Stimulated activated CD4-positive, alpha-beta T cell treated with anti-CD3 and anti-CD28 coated beads, Interleukin-4, amount 100 ng/mL, for 24 hours (primary cell): ENCODE measurements around the gene TNRC6C.
"Not testable (repeated sequence)": the region's sequence is repeated elsewhere in the genome, so short reads cannot be mapped to it uniquely, and the experiment has no call there.

Experiments used
- DNase-seq: peaks from one replicate; pipeline ENCODE4 v3.0.0-alpha.2; 2020

Gene TNRC6C

DNA sequence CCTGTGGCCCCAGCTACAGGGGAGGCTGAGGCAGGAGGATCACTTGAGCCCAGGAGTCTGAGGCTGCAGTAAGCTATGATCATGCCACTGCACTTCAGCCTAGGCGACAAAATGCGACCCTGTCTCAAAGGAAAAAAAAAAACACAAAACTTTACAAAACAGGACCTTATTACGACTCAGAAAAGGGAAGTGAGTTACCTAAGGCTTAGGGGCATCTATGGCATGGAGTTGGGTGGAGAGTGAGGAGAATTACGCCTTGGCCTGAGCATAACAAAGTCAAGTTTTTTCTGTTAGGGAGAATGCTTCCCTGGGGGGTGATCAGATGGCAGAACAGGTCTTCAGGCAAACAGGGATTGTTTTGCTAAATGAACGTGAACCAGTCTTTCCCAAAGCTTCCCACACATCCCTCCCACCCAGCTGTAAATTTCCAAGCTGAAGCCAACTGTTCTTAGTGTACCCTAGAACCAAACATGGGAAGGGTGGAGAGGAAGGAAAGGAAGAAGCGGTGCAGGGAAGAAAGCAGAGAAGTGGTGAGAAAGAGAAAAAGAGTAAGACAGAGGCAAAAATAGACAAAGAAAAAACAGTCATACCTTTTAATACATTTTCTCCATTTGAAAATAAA, 24.6 kb upstream of the TNRC6C start:
- DNase-seq = no peak

- DNase-seq = no peak
These were observed 23.4 kb upstream of the TNRC6C start for GRCh38 chr17:77935121-77935571.

- not testable (repeated sequence) for DNase-seq
These were observed 22.8 kb upstream of the TNRC6C start for GRCh38 chr17:77935744-77936143.

DNA sequence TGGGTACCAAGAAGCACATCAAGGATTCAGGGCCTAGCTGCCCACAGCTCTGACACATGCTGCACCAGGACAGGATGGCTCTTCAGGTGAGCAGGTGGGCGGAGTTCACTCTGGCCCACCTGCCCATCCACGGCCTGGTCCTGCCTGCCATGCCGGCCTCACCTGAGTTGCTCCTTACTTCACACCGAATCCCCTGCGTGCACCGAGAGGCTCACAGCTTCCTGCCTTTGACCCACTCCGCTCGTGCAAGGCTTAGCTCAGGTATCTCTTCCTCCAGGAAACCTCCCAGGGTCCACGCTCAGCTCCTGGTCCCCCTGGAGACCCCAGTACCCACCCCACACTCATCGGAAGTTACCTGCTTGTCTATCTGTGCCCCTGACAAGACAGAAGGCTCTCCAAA, 21.6 kb upstream of the TNRC6C start:
- DNase-seq = no peak

- DNase-seq = no peak
These were observed 17.5 kb upstream of the TNRC6C start for GRCh38 chr17:77941004-77941403.

- no peak for DNase-seq
These were observed 16.2 kb upstream of the TNRC6C start for GRCh38 chr17:77942112-77942988.

DNA sequence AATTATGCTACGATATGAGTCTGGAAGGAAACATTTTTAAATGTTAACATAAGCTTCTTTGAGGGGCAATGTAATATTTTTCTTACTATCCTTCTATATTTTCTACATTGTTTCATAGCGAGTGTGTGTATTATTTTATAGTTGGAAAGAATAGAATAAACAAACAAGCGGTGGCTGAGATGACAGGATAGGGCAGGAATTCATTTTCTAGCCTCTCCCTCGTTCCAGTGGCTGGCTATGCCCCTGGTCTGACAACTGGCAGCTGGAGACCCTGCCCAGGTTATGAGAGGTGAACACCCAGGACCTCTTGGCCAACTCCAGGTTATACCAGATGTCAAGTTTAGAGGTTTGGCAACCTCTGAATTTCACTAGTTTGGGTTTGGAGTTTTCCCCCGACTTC, 14.5 kb upstream of the TNRC6C start:
- no peak for DNase-seq

DNA sequence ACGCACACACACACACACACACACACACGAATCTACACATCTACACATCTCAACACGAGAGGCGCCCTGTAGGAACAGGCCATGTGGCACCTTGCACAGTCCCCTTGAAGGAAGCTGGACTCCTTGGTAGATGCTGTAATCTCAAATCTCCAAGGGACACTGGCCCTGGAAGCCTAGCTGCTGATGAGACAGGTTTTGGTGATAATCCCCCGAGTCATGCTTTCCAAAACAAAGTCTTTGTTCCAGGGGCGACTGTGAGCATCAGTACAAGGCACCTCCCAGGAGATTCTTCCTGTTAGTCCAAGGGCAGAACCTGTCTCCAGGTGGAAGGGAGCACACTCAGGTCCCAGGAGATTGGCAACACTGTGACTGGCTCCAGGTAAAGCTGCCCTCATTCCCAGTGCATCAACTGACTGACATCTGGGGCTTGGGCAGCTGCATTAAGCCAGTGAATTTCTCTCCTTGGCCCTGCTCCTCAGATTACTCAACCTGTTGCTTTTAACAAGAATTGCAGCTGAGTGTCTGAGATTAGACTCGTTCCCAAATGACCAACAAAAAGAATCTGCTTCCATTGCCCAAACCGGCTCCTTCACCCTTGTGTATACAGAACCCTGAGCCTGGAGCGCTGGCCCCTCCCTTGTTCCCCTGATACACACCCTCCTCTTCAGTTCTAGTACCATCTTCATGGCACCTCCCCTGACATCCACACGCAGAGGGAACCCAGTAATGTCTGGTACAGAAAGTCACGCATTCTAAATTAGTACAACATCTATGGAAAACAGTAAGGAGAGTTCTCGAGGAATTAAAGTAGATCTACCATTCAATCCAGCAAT, 13.9 kb upstream of the TNRC6C start:
- DNase-seq = no peak

DNA sequence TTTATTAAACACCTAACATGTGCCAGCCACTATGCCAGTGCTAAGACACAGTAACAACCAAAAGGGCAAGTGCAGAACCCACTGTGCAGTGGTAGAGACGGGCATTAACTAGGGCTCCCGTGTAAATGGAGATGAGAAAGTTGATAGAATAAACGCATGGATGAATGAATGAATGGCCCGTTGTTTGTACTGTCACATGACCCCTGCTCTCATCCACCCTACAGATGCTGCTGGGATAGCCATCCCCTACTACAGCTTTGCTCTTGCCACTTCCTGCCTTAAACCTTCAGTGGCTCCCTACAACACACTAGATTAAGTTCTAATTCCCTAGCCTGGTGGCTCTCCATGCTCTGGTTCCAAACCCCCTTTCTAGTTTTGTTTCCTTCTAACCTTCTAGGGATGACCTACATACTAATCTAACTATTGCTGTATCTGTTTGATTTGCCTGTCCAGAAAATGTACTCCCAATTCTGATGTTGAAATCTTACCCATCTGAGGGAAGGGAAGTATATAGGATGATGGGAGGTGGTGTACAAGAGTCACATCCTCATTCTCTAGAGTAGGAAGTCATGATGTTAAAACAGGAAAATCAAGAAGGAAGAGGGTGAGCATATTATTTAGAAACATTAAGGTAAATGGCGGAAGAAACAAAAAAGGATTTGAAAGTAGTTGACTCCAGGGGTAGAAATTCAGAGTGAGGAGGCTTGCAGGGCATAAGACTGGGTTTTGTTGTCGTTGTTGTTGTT, 11.4 kb upstream of the TNRC6C start:
- no peak for DNase-seq

GRCh38 chr17:77948690-77949114, 9.8 kb upstream of the TNRC6C start:
- DNase-seq = no peak

GRCh38 chr17:77951123-77951522, 7.4 kb upstream of the TNRC6C start:
- no peak for DNase-seq

- no peak for DNase-seq
These were observed 6.1 kb upstream of the TNRC6C start for GRCh38 chr17:77952368-77952767.

- DNase-seq = peak; percentile 11
These were observed 1.2 kb upstream of the TNRC6C start for GRCh38 chr17:77957235-77957856.

- DNase-seq = peak; percentile 23
These were observed 218 bp downstream of the TNRC6C start for GRCh38 chr17:77958716-77959125.

DNA sequence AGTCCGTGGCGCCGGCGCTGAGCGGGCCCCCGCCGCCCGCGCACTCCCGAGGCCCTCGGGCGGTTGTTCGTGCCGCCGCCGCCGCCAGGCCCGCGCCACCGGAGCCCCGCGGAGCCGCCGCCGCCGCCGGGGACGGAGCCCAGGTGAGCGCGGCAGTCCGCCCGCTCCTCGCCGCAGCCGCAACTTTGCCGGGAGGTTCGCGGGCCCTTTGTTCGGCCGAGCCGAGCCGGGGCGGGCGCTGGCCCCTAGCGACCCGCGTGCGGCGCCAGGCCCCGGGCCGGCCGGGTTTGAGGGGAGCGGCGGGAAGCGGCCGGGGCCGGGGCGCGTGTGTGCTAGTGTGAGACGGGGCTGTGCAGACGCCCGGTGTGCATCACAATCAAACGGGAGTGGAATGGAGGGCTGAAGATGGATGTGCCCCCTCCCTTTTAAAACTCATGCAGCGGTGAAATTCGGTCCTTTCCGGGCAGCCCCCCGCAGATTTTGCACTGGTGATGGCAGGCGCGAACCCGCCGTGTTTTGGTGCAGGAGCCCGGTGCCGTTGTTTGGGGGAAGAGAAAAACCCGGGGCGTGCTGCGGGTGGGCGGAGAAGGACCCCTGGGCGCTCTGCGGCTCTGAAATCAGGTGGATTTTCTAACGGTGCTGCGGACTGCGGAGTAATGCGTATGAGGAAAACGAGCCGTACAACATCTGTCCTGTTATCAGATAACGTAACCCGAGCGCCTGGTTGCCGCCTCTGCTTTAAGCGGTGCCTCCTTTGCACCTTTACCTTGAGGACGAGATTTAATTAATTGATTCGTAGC, 823 bp downstream of the TNRC6C start:
- DNase-seq = peak; percentile 29

- DNase-seq = peak; percentile 27
These were observed 1.5 kb downstream of the TNRC6C start for GRCh38 chr17:77959926-77960521.

DNA sequence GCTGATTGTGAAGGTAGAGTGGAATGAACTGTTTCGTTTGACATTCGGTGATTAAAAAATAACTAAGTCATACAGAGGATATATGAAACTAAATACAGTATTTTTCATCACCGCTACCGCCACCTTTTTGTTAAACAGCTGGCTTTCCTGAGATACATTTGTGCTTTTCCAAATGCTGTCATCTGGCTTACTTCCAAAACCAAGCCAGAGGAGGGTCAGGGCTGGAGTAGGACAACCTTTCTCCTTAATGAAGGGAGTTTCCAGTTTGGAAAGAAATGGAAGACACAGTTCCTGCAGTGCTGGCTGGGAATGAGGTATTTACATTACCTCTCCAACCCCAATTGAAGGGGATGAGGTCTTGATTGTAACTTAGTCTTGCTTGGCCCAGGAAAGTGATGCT, 3.2 kb downstream of the TNRC6C start:
- DNase-seq = no peak

- DNase-seq = no peak
These were observed 3.8 kb downstream of the TNRC6C start for GRCh38 chr17:77962348-77962747.

- DNase-seq = peak; percentile 21
These were observed 4.9 kb downstream of the TNRC6C start for GRCh38 chr17:77963441-77963840.

DNA sequence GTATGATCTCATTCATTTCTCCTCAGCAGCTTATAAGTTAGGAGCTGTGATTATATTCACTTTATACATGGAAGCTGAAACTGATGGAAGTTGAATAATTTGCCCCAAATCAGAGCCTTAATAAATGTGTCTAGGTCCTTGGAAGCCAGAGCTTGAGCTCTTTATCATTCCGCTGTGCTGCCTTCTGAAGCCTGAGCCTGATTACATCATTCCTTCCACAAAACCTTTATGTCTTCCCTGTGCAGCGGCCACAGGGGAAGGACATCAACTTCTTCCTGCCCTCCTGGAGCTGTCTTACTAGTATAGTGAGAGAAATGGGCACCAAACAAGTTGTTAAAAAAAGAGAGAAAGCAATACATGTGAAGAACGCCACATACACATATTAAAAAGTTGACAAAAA, 6.8 kb downstream of the TNRC6C start:
- no peak for DNase-seq

GRCh38 chr17:77966476-77966875, 8.0 kb downstream of the TNRC6C start:
- no peak for DNase-seq
